ENCODE measurements around the gene SLC22A23.

DNA sequence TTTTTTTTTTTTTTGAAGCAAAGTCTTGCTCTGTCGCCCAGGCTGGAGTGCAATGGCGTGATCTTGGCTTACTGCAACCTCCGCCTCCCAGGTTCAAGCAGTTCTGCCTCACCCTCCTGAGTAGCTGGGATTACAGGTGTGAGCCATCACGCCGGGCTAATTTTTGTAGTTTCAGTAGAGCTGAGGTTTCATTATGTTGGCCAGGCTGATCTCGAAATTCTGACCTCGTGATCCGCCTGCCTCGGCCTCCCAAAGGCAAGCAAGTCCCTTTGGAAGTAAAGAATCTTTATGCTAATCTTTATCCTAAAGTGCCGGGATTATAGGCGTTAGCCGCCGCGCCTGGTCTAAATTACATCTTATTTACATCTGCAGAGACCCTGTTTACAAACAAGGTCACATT, 196.6 kb downstream of the SLC22A23 start:
- TF ChIP-seq POLR2A (IDR thresholded peaks at IDR 0.05) = no peak
- TF ChIP-seq, protein P1, sequence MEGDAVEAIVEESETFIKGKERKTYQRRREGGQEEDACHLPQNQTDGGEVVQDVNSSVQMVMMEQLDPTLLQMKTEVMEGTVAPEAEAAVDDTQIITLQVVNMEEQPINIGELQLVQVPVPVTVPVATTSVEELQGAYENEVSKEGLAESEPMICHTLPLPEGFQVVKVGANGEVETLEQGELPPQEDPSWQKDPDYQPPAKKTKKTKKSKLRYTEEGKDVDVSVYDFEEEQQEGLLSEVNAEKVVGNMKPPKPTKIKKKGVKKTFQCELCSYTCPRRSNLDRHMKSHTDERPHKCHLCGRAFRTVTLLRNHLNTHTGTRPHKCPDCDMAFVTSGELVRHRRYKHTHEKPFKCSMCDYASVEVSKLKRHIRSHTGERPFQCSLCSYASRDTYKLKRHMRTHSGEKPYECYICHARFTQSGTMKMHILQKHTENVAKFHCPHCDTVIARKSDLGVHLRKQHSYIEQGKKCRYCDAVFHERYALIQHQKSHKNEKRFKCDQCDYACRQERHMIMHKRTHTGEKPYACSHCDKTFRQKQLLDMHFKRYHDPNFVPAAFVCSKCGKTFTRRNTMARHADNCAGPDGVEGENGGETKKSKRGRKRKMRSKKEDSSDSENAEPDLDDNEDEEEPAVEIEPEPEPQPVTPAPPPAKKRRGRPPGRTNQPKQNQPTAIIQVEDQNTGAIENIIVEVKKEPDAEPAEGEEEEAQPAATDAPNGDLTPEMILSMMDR (IDR thresholded peaks at IDR 0.05) = no peak
